Occipital lobe (tissue), 2 donors: ENCODE measurements around the gene GADL1. TPM values are rescaled to one million over a fixed set of nuclear protein-coding genes. Genes with fewer than 3 reads are reported as not detected.

Experiments
- DNase-seq: peaks from one replicate; lab custom pipeline; 2025; lab: John Stamatoyannopoulos, UW
- total RNA-seq: library from RNA; depleted of rRNA; stranded (reverse); fragments of >200 nt; gene quantifications from one replicate; pipeline ENCODE4 v1.2.3, GENCODE V29; 2014

Gene GADL1
- total RNA-seq, 1 donor from 2014 or later = 0.47 TPM

DNA sequence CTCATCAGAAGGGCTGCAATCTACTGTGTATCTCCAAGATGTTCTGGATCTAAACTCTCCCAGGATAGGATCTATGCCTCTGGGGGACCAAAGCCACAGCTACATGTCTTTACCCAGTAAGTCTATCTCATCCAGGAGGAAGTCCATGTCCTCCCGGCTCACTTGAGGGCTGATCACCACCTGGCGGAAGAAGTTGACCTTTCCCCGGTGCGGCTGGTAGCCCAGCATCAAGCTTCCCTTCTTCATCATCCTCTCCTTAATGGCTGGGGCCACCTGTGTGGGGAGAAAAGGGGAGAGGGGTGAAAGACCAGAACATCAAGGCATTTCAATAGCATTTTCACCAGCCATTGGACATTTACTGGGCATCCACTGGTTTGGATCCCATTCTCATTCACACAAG lies 166.3 kb downstream of the GADL1 start:
- DNase-seq = no peak

DNA sequence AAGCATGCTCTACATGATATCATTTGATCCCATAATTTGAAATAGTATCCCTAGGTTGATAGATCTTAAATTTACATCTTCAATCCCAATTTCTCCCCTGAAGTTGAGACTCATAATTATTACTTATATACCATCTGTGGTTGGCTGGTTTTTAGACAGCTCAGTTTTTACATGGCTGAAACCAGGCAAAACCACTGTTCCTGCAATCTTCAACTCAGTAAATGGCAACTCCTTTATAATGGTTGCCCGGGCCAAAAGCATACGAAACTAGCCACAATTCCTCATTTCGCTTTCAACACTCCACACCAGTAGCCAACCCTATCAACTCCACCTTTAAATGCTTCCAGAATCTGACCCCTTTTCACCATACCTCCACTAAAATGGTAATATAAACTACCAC lies 169.6 kb downstream of the GADL1 start:
- no peak for DNase-seq

- no peak for DNase-seq
These were observed 171.2 kb downstream of the GADL1 start for GRCh38 chr3:30723211-30723610.

- no peak for DNase-seq
These were observed 173.2 kb downstream of the GADL1 start for GRCh38 chr3:30721314-30721634.

DNA sequence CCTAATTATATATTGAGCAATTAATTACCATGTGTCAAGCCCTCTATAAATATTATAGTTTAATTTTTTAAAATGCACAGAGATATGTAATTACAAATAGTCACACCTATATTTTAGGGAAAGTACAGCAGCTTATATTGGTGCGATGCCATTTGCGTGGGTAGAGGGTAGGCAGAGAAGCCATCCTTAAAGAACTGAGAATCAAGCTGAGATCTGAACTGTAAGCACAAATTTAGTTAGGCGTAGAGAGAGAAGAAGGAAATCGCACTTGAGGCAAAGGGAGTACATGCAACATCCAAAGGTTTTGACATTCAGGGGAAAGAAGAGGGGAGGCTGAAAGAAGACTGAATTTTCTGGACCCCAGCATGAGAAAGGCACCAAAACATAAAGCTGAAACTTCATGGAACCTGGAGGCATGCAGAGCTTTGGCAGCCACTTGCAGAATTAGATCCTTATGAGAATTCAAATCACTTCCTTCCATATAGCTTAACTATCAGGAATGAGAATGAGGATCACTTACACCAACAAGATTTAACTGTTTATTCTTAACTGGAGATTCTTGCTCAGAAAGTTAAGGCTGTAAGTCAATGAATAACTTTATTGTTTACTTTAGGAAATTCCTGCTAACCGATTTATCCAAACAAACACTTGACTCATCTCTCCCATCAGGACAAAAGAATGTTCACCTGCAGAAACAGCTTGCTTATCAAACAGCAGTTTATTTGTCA lies 173.7 kb downstream of the GADL1 start:
- DNase-seq = no peak

- DNase-seq = no peak
These were observed 174.9 kb downstream of the GADL1 start for GRCh38 chr3:30719536-30719935.

DNA sequence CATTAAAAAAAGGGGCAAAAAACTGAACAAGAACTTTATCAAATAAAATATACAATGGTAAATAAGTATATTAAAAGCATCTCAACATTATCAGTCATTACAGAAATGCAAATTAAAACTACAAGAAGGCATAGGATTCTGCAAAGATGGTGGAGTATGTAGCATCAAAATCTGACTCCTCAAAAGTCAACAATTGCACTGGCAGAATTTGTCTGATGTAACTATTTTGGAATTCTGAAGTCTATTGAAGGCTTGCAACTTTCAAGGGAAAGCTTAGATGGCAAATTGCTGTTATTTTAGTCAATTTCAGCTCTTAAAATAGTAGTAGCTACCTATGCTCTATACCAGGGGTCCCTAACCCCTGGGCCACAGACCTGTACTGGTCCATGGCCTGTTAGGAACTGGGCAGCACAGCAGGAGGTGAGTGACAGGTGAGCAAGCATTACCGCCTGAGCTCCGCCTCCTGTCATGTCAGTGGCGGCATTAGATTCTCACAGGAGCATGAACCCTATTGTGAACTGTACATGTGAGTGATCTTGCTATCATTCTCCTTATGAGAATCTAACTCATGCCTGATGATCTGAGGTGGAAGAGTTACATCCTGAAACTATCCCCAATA lies 180.5 kb downstream of the GADL1 start:
- no peak for DNase-seq

DNA sequence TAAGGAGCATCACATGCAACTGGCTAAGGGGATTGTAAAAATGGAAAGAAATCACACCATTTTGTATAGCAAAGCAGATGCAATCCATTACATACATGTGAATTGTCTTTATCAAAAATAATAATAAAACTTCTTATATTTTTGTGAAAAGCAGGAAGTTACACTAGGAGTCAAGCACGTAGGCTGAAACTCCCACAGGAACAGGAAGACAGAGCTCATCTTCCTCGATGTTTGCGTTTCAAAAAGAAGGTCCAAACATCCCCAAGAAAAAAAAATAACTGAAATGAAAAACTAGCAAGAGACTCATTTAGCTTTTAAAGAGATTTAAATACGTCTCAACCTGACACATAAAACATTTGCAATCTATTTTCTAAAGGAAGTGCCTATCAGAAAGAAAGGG lies 181.5 kb downstream of the GADL1 start:
- DNase-seq = no peak

GRCh38 chr3:30711867-30712266 lies 182.6 kb downstream of the GADL1 start:
- DNase-seq = no peak

- DNase-seq = no peak
These were observed 183.3 kb downstream of the GADL1 start for GRCh38 chr3:30711151-30711550.

- no peak for DNase-seq
These were observed 184.4 kb downstream of the GADL1 start for GRCh38 chr3:30710017-30710416.

- DNase-seq = no peak
These were observed 186.0 kb downstream of the GADL1 start for GRCh38 chr3:30708472-30708871.

- DNase-seq = no peak
These were observed 186.6 kb downstream of the GADL1 start for GRCh38 chr3:30707825-30708224.

- DNase-seq = no peak
These were observed 189.2 kb downstream of the GADL1 start for GRCh38 chr3:30704931-30705890.

- no peak for DNase-seq
These were observed 191.5 kb downstream of the GADL1 start for GRCh38 chr3:30702828-30703397.

GRCh38 chr3:30702038-30702827 lies 192.2 kb downstream of the GADL1 start:
- no peak for DNase-seq

DNA sequence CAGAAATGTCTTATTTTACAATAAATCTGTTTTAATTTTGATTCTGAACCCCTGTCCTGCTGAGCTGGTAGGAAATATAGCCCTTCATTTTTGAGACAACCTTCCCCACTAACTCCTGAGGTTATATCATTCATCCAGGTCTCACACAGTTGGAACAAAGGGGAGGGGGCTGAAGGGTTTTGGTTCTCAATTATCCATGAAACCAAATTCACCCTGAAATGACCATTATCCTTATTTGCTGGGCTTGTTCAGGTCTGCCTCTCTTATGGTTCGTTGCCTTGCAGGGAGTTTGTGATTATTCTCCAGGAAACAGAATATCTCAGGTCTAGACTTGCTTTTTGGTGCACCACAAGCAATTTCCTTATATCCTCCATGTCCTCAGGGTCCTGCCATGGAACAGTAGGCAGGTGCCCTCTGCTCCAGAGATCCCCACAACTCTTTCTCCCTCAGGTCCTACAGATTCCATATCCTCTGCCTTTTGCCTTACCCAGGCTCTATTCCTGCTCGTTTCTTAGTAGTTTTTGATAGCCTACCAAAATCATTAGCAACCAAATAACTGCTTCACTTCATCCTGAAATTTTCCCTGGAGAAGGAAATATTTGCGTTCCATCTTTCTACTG lies 193.6 kb downstream of the GADL1 start:
- no peak for DNase-seq

- no peak for DNase-seq
These were observed 194.5 kb downstream of the GADL1 start for GRCh38 chr3:30699927-30700326.

DNA sequence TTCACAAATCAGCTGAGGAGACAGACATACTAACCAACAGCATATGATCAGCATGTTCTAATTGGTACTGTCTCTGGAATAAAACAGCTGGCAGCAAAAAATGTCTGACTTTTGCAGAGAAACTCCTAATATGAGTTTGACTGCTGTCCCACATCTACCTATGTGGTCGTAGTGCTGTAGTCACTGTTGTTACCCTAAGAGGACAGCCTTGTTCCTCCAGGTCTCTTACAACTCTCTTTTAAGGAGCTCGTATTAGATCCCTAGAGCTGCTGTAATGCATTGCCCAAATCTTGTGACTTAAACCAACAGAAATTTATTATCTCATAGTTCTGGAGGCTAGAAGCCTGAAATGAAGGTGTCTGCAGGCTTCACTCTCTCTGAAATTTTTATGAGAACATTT lies 195.9 kb downstream of the GADL1 start:
- no peak for DNase-seq

- no peak for DNase-seq
These were observed 197.6 kb downstream of the GADL1 start for GRCh38 chr3:30696896-30697295.

DNA sequence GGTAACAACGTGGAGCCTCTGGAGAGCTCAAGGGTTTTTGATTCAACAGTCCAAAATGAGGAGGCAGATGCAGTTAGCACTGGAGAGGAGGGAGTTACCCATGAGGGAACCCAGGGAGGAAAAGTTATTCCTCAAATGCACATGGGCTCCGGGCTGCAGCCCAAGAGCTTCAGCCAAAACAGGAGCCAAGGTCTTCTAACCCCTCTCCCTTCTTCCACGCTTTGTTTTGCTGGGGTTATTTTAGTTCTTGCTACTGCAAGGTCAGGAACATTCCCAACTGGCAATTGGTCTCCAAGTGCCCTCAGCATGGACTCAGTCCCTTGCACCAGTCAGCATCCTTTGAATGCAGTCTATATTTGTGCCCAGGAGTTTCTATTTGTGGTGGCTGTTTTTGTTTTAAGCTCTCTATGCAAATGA lies 198.1 kb downstream of the GADL1 start:
- DNase-seq = no peak
